SU-DHL-6 (cell line): ENCODE measurements around the gene COL11A1.

Experiments
- CTCF ChIP-seq: fragments of 200-600 bp; sonication (generic); IDR thresholded peaks from one replicate; pipeline ENCODE4 v1.5.1; 2017; ENCODE audit warnings: antibody characterized with exemption, mild to moderate bottlenecking, low read length, moderate library complexity; ENCODE audit not compliant: insufficient read depth, poor library complexity, severe bottlenecking
- EZH2phosphoT487 ChIP-seq: fragments of 200-600 bp; sonication (generic), shearing (Covaris generic); conservative IDR thresholded peaks from 2 replicates; pipeline ENCODE4 v1.6.1; 2018; ENCODE audit warnings: mild to moderate bottlenecking, antibody characterized with exemption, low read length, moderate library complexity, mixed read lengths

- no peak for TF ChIP-seq CTCF
- TF ChIP-seq EZH2phosphoT487 = no peak
Observed at GRCh38 chr1:103069201-103069600, 39.1 kb downstream of the COL11A1 start.
